Suprapubic skin (tissue), 4 donors: ENCODE data around the gene EFNA2. TPM values are rescaled to one million over a fixed set of nuclear protein-coding genes. Genes with fewer than 3 reads are reported as not detected.

Source experiments
- DNase-seq, 2 donors: peaks; one replicate each; pipeline ENCODE4 v3.0.0-alpha.2; 2019; ENCODE audit warnings: low spot score in 2 of 2
- H3K27ac ChIP-seq: fragments of 200-600 bp; sonication (generic); one replicate; pipeline ENCODE4 v1.5.1; 2019
- H3K27me3 ChIP-seq: fragments of 200-600 bp; sonication (generic); one replicate; pipeline ENCODE4 v1.5.1; 2019
- H3K36me3 ChIP-seq: fragments of 200-600 bp; sonication (generic); one replicate; pipeline ENCODE4 v1.5.1; 2019
- H3K4me1 ChIP-seq: fragments of 200-600 bp; sonication (generic); one replicate; pipeline ENCODE4 v1.5.1; 2019
- H3K4me3 ChIP-seq: fragments of 200-600 bp; sonication (generic); one replicate; pipeline ENCODE4 v1.5.1; 2019; ENCODE audit warnings: mild to moderate bottlenecking
- H3K9me3 ChIP-seq: fragments of 200-600 bp; sonication (generic); one replicate; pipeline ENCODE4 v1.5.1; 2019
- EP300 ChIP-seq: sonication (generic); formaldehyde crosslinking; IDR thresholded peaks from one replicate; pipeline ENCODE4 v1.6.1; 2017; ENCODE audit warnings: antibody characterized with exemption
- POLR2A ChIP-seq, 2 donors: fragments of 450-650 bp; IDR thresholded peaks; one replicate each; pipeline ENCODE4 v1.6.1; 2017; ENCODE audit warnings: antibody characterized with exemption in 2 of 2, mild to moderate bottlenecking in 2 of 2, moderate library complexity in 2 of 2
- POLR2AphosphoS5 ChIP-seq, 3 donors: sonication (generic); formaldehyde crosslinking; IDR thresholded peaks; one replicate each; pipeline ENCODE4 v1.6.1; 2017; ENCODE audit warnings: antibody characterized with exemption in 3 of 3
- WGBS: methylation state at CpG from one replicate; pipeline ENCODE4 v1.1.5; 2018; 5-methylcytosine and 5-hydroxymethylcytosine counted together
- total RNA-seq, 4 donors: library from RNA; depleted of rRNA; stranded (reverse); fragments of >200 nt; gene quantifications; one replicate each; pipeline ENCODE4 v1.1.0, GENCODE V29; 2016
- TF ChIP-seq, protein P1 (sequence below), 2 donors: fragments of 200-600 bp in 1 of 2; fragments of 450-650 bp in 1 of 2; sonication (generic) in 1 of 2; IDR thresholded peaks; one replicate each; pipeline ENCODE4 v1.5.1; 2016 to 2019; ENCODE audit warnings: antibody characterized with exemption in 2 of 2, mild to moderate bottlenecking in 1 of 2, moderate library complexity in 1 of 2

The EFNA2 gene
- total RNA-seq, 4 donors from 2014 or later: not detected

DNA sequence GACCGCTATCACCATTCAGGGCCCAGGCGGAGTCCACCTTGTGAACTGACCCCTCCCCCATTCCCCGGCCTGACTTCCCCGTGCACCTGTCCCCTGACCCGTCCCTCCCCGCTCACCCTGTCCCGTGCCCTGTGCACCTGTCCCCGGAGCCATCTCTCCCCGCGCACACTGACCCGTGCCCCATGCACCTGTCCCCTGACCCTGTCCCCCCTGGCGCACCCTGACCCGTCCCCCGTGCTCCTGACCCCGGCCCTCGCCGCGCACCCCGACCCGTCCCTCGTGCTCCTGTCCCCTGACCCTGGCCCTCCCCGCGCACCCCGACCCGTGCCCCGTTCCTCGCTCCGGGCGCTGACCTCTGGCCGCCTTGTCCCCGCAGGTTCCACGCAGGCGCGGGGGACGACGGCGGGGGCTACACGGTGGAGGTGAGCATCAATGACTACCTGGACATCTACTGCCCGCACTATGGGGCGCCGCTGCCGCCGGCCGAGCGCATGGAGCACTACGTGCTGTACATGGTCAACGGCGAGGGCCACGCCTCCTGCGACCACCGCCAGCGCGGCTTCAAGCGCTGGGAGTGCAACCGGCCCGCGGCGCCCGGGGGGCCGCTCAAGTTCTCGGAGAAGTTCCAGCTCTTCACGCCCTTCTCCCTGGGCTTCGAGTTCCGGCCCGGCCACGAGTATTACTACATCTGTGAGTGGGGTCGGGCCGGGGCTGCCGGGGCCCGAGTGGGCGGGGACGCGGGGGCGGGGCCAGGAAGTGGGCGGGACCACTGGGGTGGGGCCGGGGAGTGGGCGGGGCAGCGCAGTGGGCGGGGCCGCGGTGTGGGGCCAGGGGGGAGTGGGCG lies 9.7 kb downstream of the EFNA2 start:
- peaks cover 69% of the 10 kb centered on the region for H3K27me3 ChIP-seq
- peak in 1 of 2 donors; percentile 62 for DNase-seq

DNA sequence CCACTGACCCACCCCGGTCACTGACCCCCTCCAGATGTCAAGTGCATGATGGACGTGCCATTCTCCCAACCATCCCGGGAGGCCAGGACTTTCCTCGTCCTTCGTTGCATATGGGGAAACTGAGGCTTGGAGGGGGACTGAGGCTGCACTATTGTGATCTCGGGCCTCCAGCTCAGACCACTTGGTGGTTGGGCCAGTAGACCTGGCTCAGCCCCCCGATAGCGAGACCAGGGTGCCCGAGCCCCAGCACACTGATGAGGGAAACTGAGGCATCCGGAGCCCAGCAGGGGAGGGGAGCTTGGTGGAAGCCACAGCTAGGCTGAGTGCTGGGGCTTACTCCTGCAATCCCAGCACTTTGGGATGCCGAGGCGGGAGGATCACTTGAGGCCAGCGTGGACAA lies 10.4 kb downstream of the EFNA2 start:
- Histone ChIP-seq H3K4me3 (no peak overlapping the region), H3K27me3 (peaks cover 62% of the 10 kb centered on the region), H3K9me3 (no peaks in the 10 kb centered on the region), H3K27ac (no peak overlapping the region), H3K4me1 (peaks cover 11% of the 10 kb centered on the region), H3K36me3 (no peaks in the 10 kb centered on the region)
- TF ChIP-seq EP300 (no peak), POLR2AphosphoS5 (IDR thresholded peaks at IDR 0.05) (no peak), POLR2A (IDR thresholded peaks at IDR 0.05) (no peak)
- TF ChIP-seq, protein P1, sequence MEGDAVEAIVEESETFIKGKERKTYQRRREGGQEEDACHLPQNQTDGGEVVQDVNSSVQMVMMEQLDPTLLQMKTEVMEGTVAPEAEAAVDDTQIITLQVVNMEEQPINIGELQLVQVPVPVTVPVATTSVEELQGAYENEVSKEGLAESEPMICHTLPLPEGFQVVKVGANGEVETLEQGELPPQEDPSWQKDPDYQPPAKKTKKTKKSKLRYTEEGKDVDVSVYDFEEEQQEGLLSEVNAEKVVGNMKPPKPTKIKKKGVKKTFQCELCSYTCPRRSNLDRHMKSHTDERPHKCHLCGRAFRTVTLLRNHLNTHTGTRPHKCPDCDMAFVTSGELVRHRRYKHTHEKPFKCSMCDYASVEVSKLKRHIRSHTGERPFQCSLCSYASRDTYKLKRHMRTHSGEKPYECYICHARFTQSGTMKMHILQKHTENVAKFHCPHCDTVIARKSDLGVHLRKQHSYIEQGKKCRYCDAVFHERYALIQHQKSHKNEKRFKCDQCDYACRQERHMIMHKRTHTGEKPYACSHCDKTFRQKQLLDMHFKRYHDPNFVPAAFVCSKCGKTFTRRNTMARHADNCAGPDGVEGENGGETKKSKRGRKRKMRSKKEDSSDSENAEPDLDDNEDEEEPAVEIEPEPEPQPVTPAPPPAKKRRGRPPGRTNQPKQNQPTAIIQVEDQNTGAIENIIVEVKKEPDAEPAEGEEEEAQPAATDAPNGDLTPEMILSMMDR (IDR thresholded peaks at IDR 0.05): no peak
- 76% methylated on average over 3 of the region's 13 CpGs for WGBS
- DNase-seq: peak in 1 of 2 donors; percentile 55

More for the DNA sequence above, 9.7 kb downstream of the EFNA2 start:
- peak overlapping the region; percentile 27 for H3K4me3 ChIP-seq
- 22% methylated on average over 10 of the region's 82 CpGs for WGBS
- no peak overlapping the region for H3K27ac ChIP-seq
- H3K9me3 ChIP-seq: no peaks in the 10 kb centered on the region
- no peak for TF ChIP-seq POLR2AphosphoS5 (IDR thresholded peaks at IDR 0.05)
- TF ChIP-seq, protein P1 (IDR thresholded peaks at IDR 0.05): no peak
- no peak for TF ChIP-seq POLR2A (IDR thresholded peaks at IDR 0.05)
- no peak for TF ChIP-seq EP300
- peaks cover 11% of the 10 kb centered on the region for H3K4me1 ChIP-seq
- no peaks in the 10 kb centered on the region for H3K36me3 ChIP-seq

DNA sequence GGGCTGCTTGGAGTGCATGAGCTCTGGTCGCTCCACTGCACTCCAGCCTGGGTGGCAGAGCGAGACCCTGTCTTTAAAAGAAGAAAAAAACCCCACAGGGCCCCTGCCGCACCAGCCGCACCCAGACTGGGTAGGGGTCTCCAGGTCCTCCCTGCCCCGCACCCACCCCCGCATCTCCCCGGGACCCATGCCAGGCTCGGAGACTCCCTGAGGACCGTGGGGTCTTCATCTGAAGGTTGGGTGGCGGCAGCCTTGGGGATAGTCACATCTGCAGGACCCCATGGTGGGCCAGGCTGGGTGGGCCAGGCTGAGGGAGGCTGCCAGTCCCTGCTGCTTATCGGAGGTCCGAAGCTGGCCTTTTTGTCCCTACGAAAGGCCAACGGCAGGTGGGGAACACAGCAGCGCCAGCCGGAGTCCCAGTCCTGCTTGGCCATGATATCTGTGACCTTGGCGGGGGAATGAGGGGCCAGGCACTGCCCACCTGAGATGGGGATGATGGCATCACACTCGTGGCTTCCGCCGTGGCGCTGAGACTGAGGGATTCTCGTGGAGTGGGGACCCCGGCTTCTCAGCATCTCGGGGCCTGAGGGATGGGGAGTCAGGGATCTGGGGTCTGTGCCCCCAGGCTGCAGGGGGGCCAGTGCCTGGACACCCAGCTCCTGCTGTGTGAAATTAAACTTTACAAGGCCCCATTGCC lies 11.1 kb downstream of the EFNA2 start:
- TF ChIP-seq, protein P1 (IDR thresholded peaks at IDR 0.05): no peak
- TF ChIP-seq POLR2AphosphoS5 (IDR thresholded peaks at IDR 0.05): no peak
- no peak for TF ChIP-seq POLR2A (IDR thresholded peaks at IDR 0.05)
- TF ChIP-seq EP300: no peak
- H3K36me3 ChIP-seq: no peaks in the 10 kb centered on the region
- no peaks in the 10 kb centered on the region for H3K9me3 ChIP-seq
- peak in 1 of 2 donors; percentile 60 for DNase-seq
- H3K27me3 ChIP-seq: peaks cover 55% of the 10 kb centered on the region
- no peak overlapping the region for H3K4me3 ChIP-seq
- peaks cover 11% of the 10 kb centered on the region for H3K4me1 ChIP-seq
- no peak overlapping the region for H3K27ac ChIP-seq
- 85% methylated on average over 12 of the region's 24 CpGs for WGBS

DNA sequence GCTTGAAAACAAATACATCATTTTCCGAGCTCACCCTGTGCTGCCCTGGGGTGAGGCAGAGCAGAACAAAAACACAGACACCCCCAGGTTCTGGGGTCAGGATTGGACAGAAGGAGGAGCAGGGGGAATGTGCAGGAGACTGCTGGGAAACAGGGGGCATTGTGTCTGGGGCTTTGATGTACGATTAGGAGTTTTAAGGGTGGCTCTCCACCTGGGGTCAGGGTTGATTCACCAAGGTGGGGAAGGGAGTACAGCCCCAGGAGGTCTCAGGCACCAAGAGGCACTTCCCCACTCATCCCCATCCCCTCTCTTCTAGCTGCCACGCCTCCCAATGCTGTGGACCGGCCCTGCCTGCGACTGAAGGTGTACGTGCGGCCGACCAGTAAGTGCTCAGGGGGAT lies 12.6 kb downstream of the EFNA2 start:
- Histone ChIP-seq H3K27ac (no peak overlapping the region), H3K4me3 (no peak overlapping the region), H3K4me1 (peaks cover 9% of the 10 kb centered on the region), H3K9me3 (no peaks in the 10 kb centered on the region), H3K36me3 (no peaks in the 10 kb centered on the region), H3K27me3 (peaks cover 40% of the 10 kb centered on the region)
- DNase-seq: no peak
- WGBS: 94% methylated on average over 2 of the region's 8 CpGs
- TF ChIP-seq POLR2A (IDR thresholded peaks at IDR 0.05): no peak
- no peak for TF ChIP-seq POLR2AphosphoS5 (IDR thresholded peaks at IDR 0.05)
- TF ChIP-seq, protein P1 (IDR thresholded peaks at IDR 0.05): no peak
- TF ChIP-seq EP300: no peak

DNA sequence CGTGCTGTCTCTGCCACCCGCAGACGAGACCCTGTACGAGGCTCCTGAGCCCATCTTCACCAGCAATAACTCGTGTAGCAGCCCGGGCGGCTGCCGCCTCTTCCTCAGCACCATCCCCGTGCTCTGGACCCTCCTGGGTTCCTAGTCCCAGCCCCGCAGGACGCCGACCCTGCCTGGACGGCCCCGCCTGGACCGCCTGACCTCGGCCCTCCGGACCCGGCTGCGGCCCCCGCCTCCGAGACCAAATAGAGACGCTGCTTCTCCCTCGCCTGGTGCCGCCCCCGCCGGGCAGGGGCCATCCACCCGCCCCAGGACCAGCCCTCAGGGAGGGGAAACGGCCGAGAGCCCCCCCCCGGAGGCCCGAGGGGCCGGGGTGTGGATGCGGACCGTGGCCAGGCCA lies 14.1 kb downstream of the EFNA2 start:
- H3K4me3 ChIP-seq: no peak overlapping the region
- no peak overlapping the region for H3K27ac ChIP-seq
- no peaks in the 10 kb centered on the region for H3K9me3 ChIP-seq
- peaks cover 24% of the 10 kb centered on the region for H3K27me3 ChIP-seq
- no peak for DNase-seq
- 80% methylated on average over 9 of the region's 34 CpGs for WGBS
- TF ChIP-seq, protein P1 (IDR thresholded peaks at IDR 0.05): no peak
- no peak for TF ChIP-seq EP300
- no peak for TF ChIP-seq POLR2A (IDR thresholded peaks at IDR 0.05)
- TF ChIP-seq POLR2AphosphoS5 (IDR thresholded peaks at IDR 0.05): no peak
- no peaks in the 10 kb centered on the region for H3K36me3 ChIP-seq
- peaks cover 9% of the 10 kb centered on the region for H3K4me1 ChIP-seq
